GM21576 (cell line): Measurements from ENCODE around the gene PM20D2.

Experiments
- ATAC-seq: cut with Tn5 transposase; IDR thresholded peaks from one replicate; pipeline ENCODE4 v1.9.1; 2021; ENCODE audit warnings: mild to moderate bottlenecking, moderate library complexity; ENCODE audit not compliant: unreplicated experiment

Gene PM20D2

GRCh38 chr6:89200706-89201215, 54.9 kb downstream of the PM20D2 start:
- no peak for ATAC-seq

- no peak for ATAC-seq
Observed at GRCh38 chr6:89204096-89204495, 58.2 kb downstream of the PM20D2 start.

- ATAC-seq = no peak
Observed at GRCh38 chr6:89205819-89206218, 60.0 kb downstream of the PM20D2 start.

- no peak for ATAC-seq
Observed at GRCh38 chr6:89208551-89208950, 62.7 kb downstream of the PM20D2 start.

- no peak for ATAC-seq
Observed at GRCh38 chr6:89209457-89209856, 63.6 kb downstream of the PM20D2 start.

- ATAC-seq = no peak
Observed at GRCh38 chr6:89212472-89212871, 66.6 kb downstream of the PM20D2 start.

GRCh38 chr6:89214197-89214596, 68.3 kb downstream of the PM20D2 start:
- no peak for ATAC-seq
